ENCODE results near the gene METTL15.

METTL15 gene

DNA sequence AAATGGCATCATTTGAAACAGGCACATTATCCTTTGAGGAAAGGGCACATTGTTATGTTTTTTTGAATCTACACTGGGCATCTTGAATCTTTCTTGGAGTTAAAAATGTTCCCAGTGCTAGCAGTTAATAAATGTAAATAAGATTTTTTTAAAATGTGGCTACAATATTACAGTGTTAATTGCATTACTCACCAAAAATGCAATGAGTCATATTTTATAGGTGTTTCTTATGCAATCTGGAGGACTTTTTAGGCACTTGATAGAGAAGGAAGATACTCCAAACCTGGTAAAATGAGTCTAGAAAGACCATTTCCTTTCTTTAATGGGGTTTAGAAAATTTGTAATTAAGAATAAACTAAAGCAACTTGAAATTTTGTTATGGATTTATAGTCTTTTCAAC lies 238.0 kb downstream of the METTL15 start:
- no peak overlapping the region for H3K4me2 ChIP-seq (ENCODE audit: insufficient read depth, low read length, poor library complexity, severe bottlenecking)
- no peaks in the 10 kb centered on the region for H3K27me3 ChIP-seq (ENCODE audit: control insufficient read depth in 3 of 3, insufficient read depth in 3 of 3, low read depth in 1 of 3, low read length in 3 of 3)
- H3K36me3 ChIP-seq (replicated peaks in 1 of 2; ENCODE audit: control insufficient read depth in 2 of 2, insufficient read depth in 2 of 2, low read length in 2 of 2): no peaks in the 10 kb centered on the region
- H3K4me3 ChIP-seq (ENCODE audit: low read length in 2 of 2): no peak overlapping the region
- no peak overlapping the region for H3K9ac ChIP-seq (ENCODE audit: low read depth, low read length, poor library complexity)
- no peak overlapping the region for H2AK5ac ChIP-seq (ENCODE audit: low read depth, low read length)
- H3K4ac ChIP-seq (ENCODE audit: low read length): no peak overlapping the region
- H2BK15ac ChIP-seq (ENCODE audit: low read length): no peak overlapping the region
- no peak overlapping the region for H4K8ac ChIP-seq (ENCODE audit: low read depth, low read length)
- H3K27ac ChIP-seq (replicated peaks; ENCODE audit: low read length): no peak overlapping the region
- no peak overlapping the region for H3K14ac ChIP-seq (ENCODE audit: low read length)
- no peaks in the 10 kb centered on the region for H3K79me1 ChIP-seq (ENCODE audit: low read depth, low read length)
- DNase-seq (ENCODE audit: low spot score): no peak
- H3K9me3 ChIP-seq (replicated peaks in 1 of 2; ENCODE audit: control insufficient read depth in 2 of 2, insufficient read depth in 1 of 2, low read depth in 1 of 2, low read length in 2 of 2): no peaks in the 10 kb centered on the region
- H3K18ac ChIP-seq (ENCODE audit: low read length): no peak overlapping the region
- H2BK5ac ChIP-seq (ENCODE audit: low read length): no peak overlapping the region
- H2AFZ ChIP-seq (ENCODE audit: low read length): no peak overlapping the region
- no peak overlapping the region for H4K91ac ChIP-seq (ENCODE audit: low read depth, low read length, poor library complexity)
- H2BK12ac ChIP-seq (ENCODE audit: low read length): no peak overlapping the region
- no peak overlapping the region for H3K23ac ChIP-seq (ENCODE audit: low read depth, low read length, poor library complexity)
- no peak overlapping the region for H2BK120ac ChIP-seq (ENCODE audit: low read depth, low read length)
- no peaks in the 10 kb centered on the region for H3K4me1 ChIP-seq (ENCODE audit: control insufficient read depth in 2 of 2, insufficient read depth in 1 of 2, low read depth in 1 of 2, low read length in 2 of 2)

DNA sequence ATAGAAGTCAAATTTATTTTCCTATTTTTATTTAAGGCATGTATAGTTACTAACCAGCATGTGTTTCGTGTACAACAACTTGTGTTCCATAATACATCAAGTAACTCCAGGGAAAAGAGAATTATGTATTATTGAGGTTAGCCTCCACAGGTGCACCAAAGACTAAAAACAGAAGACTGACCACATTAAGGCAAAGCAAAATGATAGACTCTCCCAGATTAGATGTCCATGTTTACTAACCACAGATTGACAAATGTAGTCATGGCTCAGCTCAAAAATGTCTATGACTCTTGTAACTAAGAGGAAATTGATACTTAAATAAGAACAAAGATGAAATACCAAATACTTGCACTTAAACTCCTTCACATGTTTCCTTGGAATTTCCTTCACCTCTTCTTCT lies 238.5 kb downstream of the METTL15 start:
- Histone ChIP-seq H2BK12ac (ENCODE audit: low read length) (no peak overlapping the region), H2BK5ac (ENCODE audit: low read length) (no peak overlapping the region), H2BK15ac (ENCODE audit: low read length) (no peak overlapping the region), H3K9ac (ENCODE audit: low read depth, low read length, poor library complexity) (no peak overlapping the region), H3K27ac (replicated peaks; ENCODE audit: low read length) (no peak overlapping the region), H3K4me3 (ENCODE audit: low read length in 2 of 2) (no peak overlapping the region), H3K79me1 (ENCODE audit: low read depth, low read length) (no peaks in the 10 kb centered on the region), H2BK120ac (ENCODE audit: low read depth, low read length) (no peak overlapping the region), H3K27me3 (ENCODE audit: control insufficient read depth in 3 of 3, insufficient read depth in 3 of 3, low read depth in 1 of 3, low read length in 3 of 3) (no peaks in the 10 kb centered on the region), H2AK5ac (ENCODE audit: low read depth, low read length) (no peak overlapping the region), H3K4me2 (ENCODE audit: insufficient read depth, low read length, poor library complexity, severe bottlenecking) (no peak overlapping the region), H4K8ac (ENCODE audit: low read depth, low read length) (no peak overlapping the region), H2AFZ (ENCODE audit: low read length) (no peak overlapping the region), H3K36me3 (replicated peaks in 1 of 2; ENCODE audit: control insufficient read depth in 2 of 2, insufficient read depth in 2 of 2, low read length in 2 of 2) (no peaks in the 10 kb centered on the region), H3K23ac (ENCODE audit: low read depth, low read length, poor library complexity) (no peak overlapping the region), H4K91ac (ENCODE audit: low read depth, low read length, poor library complexity) (no peak overlapping the region), H3K4ac (ENCODE audit: low read length) (no peak overlapping the region), H3K14ac (ENCODE audit: low read length) (no peak overlapping the region), H3K4me1 (ENCODE audit: control insufficient read depth in 2 of 2, insufficient read depth in 1 of 2, low read depth in 1 of 2, low read length in 2 of 2) (no peaks in the 10 kb centered on the region), H3K9me3 (replicated peaks in 1 of 2; ENCODE audit: control insufficient read depth in 2 of 2, insufficient read depth in 1 of 2, low read depth in 1 of 2, low read length in 2 of 2) (no peaks in the 10 kb centered on the region), H3K18ac (ENCODE audit: low read length) (no peak overlapping the region)
- no peak for DNase-seq (ENCODE audit: low spot score)
- no CpG with 5 or more reads among the region's 1 CpG for WGBS, 2 donors (ENCODE audit: extremely low coverage in 2 of 2, insufficient read length in 2 of 2, insufficient replicate concordance in 1 of 2)

DNA sequence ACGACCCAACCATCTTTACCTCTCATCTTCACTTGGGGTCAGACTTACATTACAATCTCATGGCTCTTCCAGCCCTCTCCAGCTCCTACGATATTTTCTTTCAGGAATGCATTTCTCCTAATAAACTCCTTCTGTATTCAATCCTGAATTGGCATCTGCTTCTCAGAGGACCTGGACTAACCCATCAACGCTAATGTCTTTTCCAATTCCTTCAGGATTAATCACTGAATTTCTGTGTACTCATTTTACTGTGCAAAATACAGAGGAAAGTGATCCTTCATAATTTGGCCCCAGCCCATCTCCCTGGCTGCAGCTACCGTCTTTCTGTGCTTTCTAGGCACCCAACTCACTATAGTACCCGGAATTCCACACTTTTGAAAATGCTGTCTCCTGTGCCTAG lies 239.2 kb downstream of the METTL15 start:
- Histone ChIP-seq H3K36me3 (replicated peaks in 1 of 2; ENCODE audit: control insufficient read depth in 2 of 2, insufficient read depth in 2 of 2, low read length in 2 of 2) (no peaks in the 10 kb centered on the region), H4K91ac (ENCODE audit: low read depth, low read length, poor library complexity) (no peak overlapping the region), H3K14ac (ENCODE audit: low read length) (no peak overlapping the region), H3K23ac (ENCODE audit: low read depth, low read length, poor library complexity) (no peak overlapping the region), H4K8ac (ENCODE audit: low read depth, low read length) (no peak overlapping the region), H3K4me3 (ENCODE audit: low read length in 2 of 2) (no peak overlapping the region), H2AK5ac (ENCODE audit: low read depth, low read length) (no peak overlapping the region), H3K27ac (replicated peaks; ENCODE audit: low read length) (no peak overlapping the region), H3K18ac (ENCODE audit: low read length) (no peak overlapping the region), H3K4ac (ENCODE audit: low read length) (no peak overlapping the region), H2BK5ac (ENCODE audit: low read length) (no peak overlapping the region), H3K9ac (ENCODE audit: low read depth, low read length, poor library complexity) (no peak overlapping the region), H3K79me1 (ENCODE audit: low read depth, low read length) (no peaks in the 10 kb centered on the region), H2BK15ac (ENCODE audit: low read length) (no peak overlapping the region), H3K9me3 (replicated peaks in 1 of 2; ENCODE audit: control insufficient read depth in 2 of 2, insufficient read depth in 1 of 2, low read depth in 1 of 2, low read length in 2 of 2) (no peaks in the 10 kb centered on the region), H3K4me1 (ENCODE audit: control insufficient read depth in 2 of 2, insufficient read depth in 1 of 2, low read depth in 1 of 2, low read length in 2 of 2) (no peaks in the 10 kb centered on the region), H2AFZ (ENCODE audit: low read length) (no peak overlapping the region), H3K27me3 (ENCODE audit: control insufficient read depth in 3 of 3, insufficient read depth in 3 of 3, low read depth in 1 of 3, low read length in 3 of 3) (no peaks in the 10 kb centered on the region), H2BK12ac (ENCODE audit: low read length) (no peak overlapping the region), H3K4me2 (ENCODE audit: insufficient read depth, low read length, poor library complexity, severe bottlenecking) (no peak overlapping the region), H2BK120ac (ENCODE audit: low read depth, low read length) (no peak overlapping the region)
- no CpG with 5 or more reads among the region's 5 CpGs for WGBS, 2 donors (ENCODE audit: extremely low coverage in 2 of 2, insufficient read length in 2 of 2, insufficient replicate concordance in 1 of 2)
- no peak for DNase-seq (ENCODE audit: low spot score)

DNA sequence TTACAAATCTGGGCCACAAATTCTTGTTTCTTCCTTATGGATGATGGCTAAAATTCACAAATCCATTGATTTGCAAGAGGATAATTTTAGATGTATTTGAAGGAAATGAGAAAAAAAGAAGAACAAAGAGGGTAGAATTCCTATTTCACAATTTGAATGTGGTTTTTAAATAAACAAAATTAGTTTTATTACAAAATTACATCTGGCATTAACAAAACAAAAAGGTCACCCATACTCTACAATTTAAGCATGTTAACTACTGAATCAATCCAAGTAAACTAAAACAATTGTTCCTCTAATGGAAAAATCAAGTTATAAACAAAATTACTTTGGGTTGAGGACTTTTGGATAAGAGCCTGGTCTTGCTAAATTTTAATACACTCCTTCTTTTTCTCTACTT lies 242.0 kb downstream of the METTL15 start:
- no peak overlapping the region for H3K18ac ChIP-seq (ENCODE audit: low read length)

More for the DNA sequence above, 242.0 kb downstream of the METTL15 start:
- Histone ChIP-seq H3K27me3 (ENCODE audit: control insufficient read depth in 3 of 3, insufficient read depth in 3 of 3, low read depth in 1 of 3, low read length in 3 of 3) (no peaks in the 10 kb centered on the region), H3K9me3 (replicated peaks in 1 of 2; ENCODE audit: control insufficient read depth in 2 of 2, insufficient read depth in 1 of 2, low read depth in 1 of 2, low read length in 2 of 2) (no peaks in the 10 kb centered on the region), H3K9ac (ENCODE audit: low read depth, low read length, poor library complexity) (no peak overlapping the region), H3K4ac (ENCODE audit: low read length) (no peak overlapping the region), H3K27ac (replicated peaks; ENCODE audit: low read length) (no peak overlapping the region), H2BK120ac (ENCODE audit: low read depth, low read length) (no peak overlapping the region), H4K8ac (ENCODE audit: low read depth, low read length) (no peak overlapping the region), H2AK5ac (ENCODE audit: low read depth, low read length) (no peak overlapping the region), H3K4me1 (ENCODE audit: control insufficient read depth in 2 of 2, insufficient read depth in 1 of 2, low read depth in 1 of 2, low read length in 2 of 2) (no peaks in the 10 kb centered on the region), H3K23ac (ENCODE audit: low read depth, low read length, poor library complexity) (no peak overlapping the region), H2BK15ac (ENCODE audit: low read length) (no peak overlapping the region), H3K4me3 (ENCODE audit: low read length in 2 of 2) (no peak overlapping the region), H2BK5ac (ENCODE audit: low read length) (no peak overlapping the region), H3K36me3 (replicated peaks in 1 of 2; ENCODE audit: control insufficient read depth in 2 of 2, insufficient read depth in 2 of 2, low read length in 2 of 2) (no peaks in the 10 kb centered on the region), H3K4me2 (ENCODE audit: insufficient read depth, low read length, poor library complexity, severe bottlenecking) (no peak overlapping the region), H3K14ac (ENCODE audit: low read length) (no peak overlapping the region), H4K91ac (ENCODE audit: low read depth, low read length, poor library complexity) (no peak overlapping the region), H2BK12ac (ENCODE audit: low read length) (no peak overlapping the region), H3K79me1 (ENCODE audit: low read depth, low read length) (no peaks in the 10 kb centered on the region), H2AFZ (ENCODE audit: low read length) (no peak overlapping the region)
- DNase-seq (ENCODE audit: low spot score): no peak
